GM20431 (cell line): Measurements from ENCODE around the gene CCDC88A.

Source experiments
- in situ Hi-C: fragments of 300-500 bp; cut with MseI, MboI; formaldehyde crosslinking; loops from one replicate; pipeline ENCODE4 v1.15.0; 2020; ENCODE audit warnings: low sequenced_read_pairs; ENCODE audit not compliant: unreplicated experiment

The CCDC88A gene

GRCh38 chr2:55422876-55423665 is 3.4 kb upstream of the CCDC88A start:
- in situ Hi-C loops: no loop called here

- in situ Hi-C loops: no loop called here
These were observed 1.7 kb upstream of the CCDC88A start for GRCh38 chr2:55421326-55421725.

GRCh38 chr2:55420871-55421270 is 1.2 kb upstream of the CCDC88A start:
- in situ Hi-C loops: no loop called here

- in situ Hi-C loops: no loop called here
These were observed 726 bp upstream of the CCDC88A start for GRCh38 chr2:55420439-55420725.

- in situ Hi-C loops: no loop called here
These were observed 400 bp downstream of the CCDC88A start for GRCh38 chr2:55419233-55419678.

- in situ Hi-C loops: no loop called here
These were observed 984 bp downstream of the CCDC88A start for GRCh38 chr2:55418512-55419232.

- in situ Hi-C loops: no loop called here
These were observed 1.6 kb downstream of the CCDC88A start for GRCh38 chr2:55418072-55418471.

GRCh38 chr2:55416786-55417568 is 2.7 kb downstream of the CCDC88A start:
- in situ Hi-C loops: no loop called here

- in situ Hi-C loops: no loop called here
These were observed 4.4 kb downstream of the CCDC88A start for GRCh38 chr2:55415300-55415699.

GRCh38 chr2:55408918-55409868 is 10.5 kb downstream of the CCDC88A start:
- in situ Hi-C loops: no loop called here

GRCh38 chr2:55408098-55408882 is 11.4 kb downstream of the CCDC88A start:
- in situ Hi-C loops: no loop called here

GRCh38 chr2:55405116-55405515 is 14.5 kb downstream of the CCDC88A start:
- in situ Hi-C loops: no loop called here

- in situ Hi-C loops: no loop called here
These were observed 16.2 kb downstream of the CCDC88A start for GRCh38 chr2:55403256-55403998.

- in situ Hi-C loops: no loop called here
These were observed 18.5 kb downstream of the CCDC88A start for GRCh38 chr2:55401124-55401523.

GRCh38 chr2:55400332-55400731 is 19.3 kb downstream of the CCDC88A start:
- in situ Hi-C loops: no loop called here

GRCh38 chr2:55399815-55400214 is 19.8 kb downstream of the CCDC88A start:
- in situ Hi-C loops: no loop called here

GRCh38 chr2:55395724-55396605 is 23.7 kb downstream of the CCDC88A start:
- in situ Hi-C loops: no loop called here
